DOHH2 (cell line): ENCODE data around the gene N4BP2.
A peak's percentile ranks its signal among the peaks of the same experiment; 100 is the strongest.

Experiments
- H3F3A ChIP-seq: fragments of 200-600 bp; sonication (generic), shearing (Covaris generic); 2 replicates; pipeline ENCODE4 v1.6.0; 2016; ENCODE audit warnings: antibody characterized with exemption, mild to moderate bottlenecking; ENCODE audit not compliant: control insufficient read depth, insufficient read depth
- H3K27ac ChIP-seq: fragments of 200-600 bp; sonication (generic); 2 replicates; pipeline ENCODE4 v1.5.1; 2014; ENCODE audit warnings: low read depth, mild to moderate bottlenecking, low read length, moderate library complexity
- H3K27me3 ChIP-seq: fragments of 200-600 bp; sonication (generic); 2 replicates; pipeline ENCODE4 v1.6.1; 2014; ENCODE audit warnings: mild to moderate bottlenecking, low read length, mixed read lengths; ENCODE audit not compliant: control insufficient read depth
- H3K36me3 ChIP-seq: fragments of 200-600 bp; sonication (generic); 2 replicates; pipeline ENCODE4 v1.6.1; 2014; ENCODE audit warnings: mild to moderate bottlenecking, low read length, moderate library complexity, mixed read lengths; ENCODE audit not compliant: control insufficient read depth
- H3K4me1 ChIP-seq: fragments of 200-600 bp; sonication (generic); 2 replicates; pipeline ENCODE4 v1.6.1; 2014; ENCODE audit warnings: mild to moderate bottlenecking, low read length, mixed read lengths; ENCODE audit not compliant: control insufficient read depth
- H3K4me2 ChIP-seq: fragments of 200-600 bp; sonication (generic); 2 replicates; pipeline ENCODE4 v1.6.0; 2014; ENCODE audit warnings: mild to moderate bottlenecking, low read length, moderate library complexity
- H3K4me3 ChIP-seq: fragments of 200-600 bp; sonication (generic); 2 replicates; pipeline ENCODE4 v1.5.1; 2014; ENCODE audit warnings: mild to moderate bottlenecking, low read length, mixed read lengths
- H3K79me2 ChIP-seq: fragments of 200-600 bp; sonication (generic); 2 replicates; pipeline ENCODE4 v1.6.1; 2014; ENCODE audit warnings: mild to moderate bottlenecking, low read length, mixed read lengths; ENCODE audit not compliant: control insufficient read depth
- H3K9me2 ChIP-seq: fragments of 200-600 bp; sonication (generic); replicated peaks from 2 replicates; pipeline ENCODE4 v1.6.1; 2014; ENCODE audit warnings: mild to moderate bottlenecking, low read length, mixed read lengths; ENCODE audit not compliant: control insufficient read depth
- H3K9me3 ChIP-seq: fragments of 200-600 bp; sonication (generic); 2 replicates; pipeline ENCODE4 v1.6.1; 2014; ENCODE audit warnings: antibody characterized with exemption, low read length, mixed read lengths; ENCODE audit not compliant: control insufficient read depth, insufficient read depth
- H4K20me1 ChIP-seq: fragments of 200-600 bp; sonication (generic); 2 replicates; pipeline ENCODE4 v1.6.0; 2014; ENCODE audit warnings: low read depth, mild to moderate bottlenecking, antibody characterized with exemption, low read length, moderate library complexity; ENCODE audit not compliant: control insufficient read depth, insufficient read depth
- EZH2phosphoT487 ChIP-seq: fragments of 200-600 bp; sonication (generic); IDR thresholded peaks from 2 replicates; pipeline ENCODE4 v1.6.1; 2017; ENCODE audit warnings: borderline replicate concordance, mild to moderate bottlenecking, antibody characterized with exemption, low read length, moderate library complexity, mixed read lengths
- TF ChIP-seq, protein P1 (sequence below): fragments of 200-600 bp; sonication (generic); IDR thresholded peaks from one replicate; pipeline ENCODE4 v1.5.1; 2014; ENCODE audit warnings: antibody characterized with exemption, mild to moderate bottlenecking, low read depth, low read length; ENCODE audit not compliant: poor library complexity, severe bottlenecking

N4BP2 gene

DNA sequence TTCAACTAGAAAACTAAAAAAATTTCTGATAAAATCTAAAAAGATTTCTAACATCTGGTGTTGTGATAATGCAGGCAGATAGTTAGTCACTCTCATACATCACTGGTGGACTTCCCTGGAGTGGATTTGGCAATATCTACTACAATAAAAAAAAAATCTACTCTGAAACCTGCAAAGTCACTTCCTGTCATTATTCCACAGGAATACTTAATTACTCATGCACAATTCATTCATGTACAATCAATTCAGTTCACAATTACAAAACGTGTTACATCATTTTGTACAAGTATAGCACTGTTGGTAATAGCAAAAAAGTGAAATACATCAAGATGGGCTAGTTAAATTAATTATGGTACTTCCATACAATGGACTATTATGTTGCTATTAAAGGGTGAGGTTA lies 123.7 kb downstream of the N4BP2 start:
- Histone ChIP-seq H3K36me3 (no peaks in the 10 kb centered on the region), H3K9me3 (no peaks in the 10 kb centered on the region), H3K4me3 (peak overlapping the region; percentile 69), H3K27ac (peak overlapping the region; percentile 100), H3F3A (peaks cover 56% of the 10 kb centered on the region), H4K20me1 (no peaks in the 10 kb centered on the region), H3K4me2 (peak overlapping the region; percentile 96), H3K4me1 (peaks cover 98% of the 10 kb centered on the region), H3K9me2 (no peaks in the 10 kb centered on the region), H3K79me2 (peaks cover 36% of the 10 kb centered on the region), H3K27me3 (no peaks in the 10 kb centered on the region)
- TF ChIP-seq EZH2phosphoT487 = no peak
- TF ChIP-seq, protein P1, sequence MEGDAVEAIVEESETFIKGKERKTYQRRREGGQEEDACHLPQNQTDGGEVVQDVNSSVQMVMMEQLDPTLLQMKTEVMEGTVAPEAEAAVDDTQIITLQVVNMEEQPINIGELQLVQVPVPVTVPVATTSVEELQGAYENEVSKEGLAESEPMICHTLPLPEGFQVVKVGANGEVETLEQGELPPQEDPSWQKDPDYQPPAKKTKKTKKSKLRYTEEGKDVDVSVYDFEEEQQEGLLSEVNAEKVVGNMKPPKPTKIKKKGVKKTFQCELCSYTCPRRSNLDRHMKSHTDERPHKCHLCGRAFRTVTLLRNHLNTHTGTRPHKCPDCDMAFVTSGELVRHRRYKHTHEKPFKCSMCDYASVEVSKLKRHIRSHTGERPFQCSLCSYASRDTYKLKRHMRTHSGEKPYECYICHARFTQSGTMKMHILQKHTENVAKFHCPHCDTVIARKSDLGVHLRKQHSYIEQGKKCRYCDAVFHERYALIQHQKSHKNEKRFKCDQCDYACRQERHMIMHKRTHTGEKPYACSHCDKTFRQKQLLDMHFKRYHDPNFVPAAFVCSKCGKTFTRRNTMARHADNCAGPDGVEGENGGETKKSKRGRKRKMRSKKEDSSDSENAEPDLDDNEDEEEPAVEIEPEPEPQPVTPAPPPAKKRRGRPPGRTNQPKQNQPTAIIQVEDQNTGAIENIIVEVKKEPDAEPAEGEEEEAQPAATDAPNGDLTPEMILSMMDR = no peak

DNA sequence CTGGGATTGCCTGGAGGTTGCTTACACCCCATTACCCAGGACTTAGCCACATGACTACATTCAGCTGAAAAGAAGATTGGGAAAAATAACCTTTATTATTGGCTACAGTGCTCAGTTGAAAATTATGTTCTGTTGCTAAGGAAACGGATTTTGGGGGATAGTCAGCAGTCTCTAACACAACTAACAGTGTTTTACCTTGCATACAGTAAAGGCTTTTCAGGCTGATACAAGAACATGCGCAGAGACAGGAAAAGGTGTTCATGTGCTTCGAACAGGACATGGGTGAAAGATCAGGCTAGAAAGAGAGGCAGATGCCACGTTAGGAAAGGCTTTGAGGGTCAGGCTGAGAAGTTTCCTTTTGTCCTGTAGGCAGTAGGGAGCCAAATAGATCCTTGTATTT lies 125.4 kb downstream of the N4BP2 start:
- no peaks in the 10 kb centered on the region for H3K27me3 ChIP-seq
- no peaks in the 10 kb centered on the region for H3K9me3 ChIP-seq
- peak overlapping the region; percentile 69 for H3K4me3 ChIP-seq
- H4K20me1 ChIP-seq = no peaks in the 10 kb centered on the region
- no peaks in the 10 kb centered on the region for H3K9me2 ChIP-seq
- H3F3A ChIP-seq = peaks cover 65% of the 10 kb centered on the region
- no peaks in the 10 kb centered on the region for H3K36me3 ChIP-seq
- H3K4me2 ChIP-seq = peak overlapping the region; percentile 96
- H3K27ac ChIP-seq = peak overlapping the region; percentile 100
- TF ChIP-seq, protein P1 = no peak
- no peak for TF ChIP-seq EZH2phosphoT487
- peaks cover 33% of the 10 kb centered on the region for H3K79me2 ChIP-seq
- H3K4me1 ChIP-seq = peaks cover 96% of the 10 kb centered on the region

DNA sequence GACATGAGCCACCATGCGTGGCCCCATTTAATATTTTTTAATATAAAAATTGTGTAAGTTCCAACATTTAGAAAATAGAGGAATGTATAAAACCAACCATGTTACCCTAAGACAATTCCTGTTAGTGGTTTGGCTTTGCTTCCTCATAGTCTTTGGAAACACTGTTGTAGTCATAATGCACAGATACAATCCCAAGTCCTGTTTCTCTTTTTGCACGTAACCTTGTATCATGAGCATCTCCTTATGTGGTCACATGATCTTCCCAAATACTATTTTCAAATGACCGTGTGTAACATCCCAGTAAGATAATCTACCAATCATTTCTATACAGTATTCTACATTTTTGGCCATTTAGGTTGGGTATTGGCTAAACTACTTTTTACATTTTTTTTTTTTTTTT lies 126.3 kb downstream of the N4BP2 start:
- no peaks in the 10 kb centered on the region for H3K9me3 ChIP-seq
- H3F3A ChIP-seq = peaks cover 67% of the 10 kb centered on the region
- peaks cover 36% of the 10 kb centered on the region for H3K79me2 ChIP-seq
- H3K4me3 ChIP-seq = peak overlapping the region; percentile 69
- TF ChIP-seq, protein P1 = no peak
- TF ChIP-seq EZH2phosphoT487 = no peak
- peak overlapping the region; percentile 96 for H3K4me2 ChIP-seq
- H3K36me3 ChIP-seq = no peaks in the 10 kb centered on the region
- no peaks in the 10 kb centered on the region for H3K27me3 ChIP-seq
- H3K4me1 ChIP-seq = peaks cover 96% of the 10 kb centered on the region
- H4K20me1 ChIP-seq = no peaks in the 10 kb centered on the region
- H3K27ac ChIP-seq = peak overlapping the region; percentile 100
- no peaks in the 10 kb centered on the region for H3K9me2 ChIP-seq
